Measurements from ENCODE around the gene RAD21L1. TPM values are rescaled to one million over a fixed set of nuclear protein-coding genes. Genes with fewer than 3 reads are reported as not detected.

Gene RAD21L1
- polyA plus RNA-seq, 1 donor from 2014 or later: not detected

DNA sequence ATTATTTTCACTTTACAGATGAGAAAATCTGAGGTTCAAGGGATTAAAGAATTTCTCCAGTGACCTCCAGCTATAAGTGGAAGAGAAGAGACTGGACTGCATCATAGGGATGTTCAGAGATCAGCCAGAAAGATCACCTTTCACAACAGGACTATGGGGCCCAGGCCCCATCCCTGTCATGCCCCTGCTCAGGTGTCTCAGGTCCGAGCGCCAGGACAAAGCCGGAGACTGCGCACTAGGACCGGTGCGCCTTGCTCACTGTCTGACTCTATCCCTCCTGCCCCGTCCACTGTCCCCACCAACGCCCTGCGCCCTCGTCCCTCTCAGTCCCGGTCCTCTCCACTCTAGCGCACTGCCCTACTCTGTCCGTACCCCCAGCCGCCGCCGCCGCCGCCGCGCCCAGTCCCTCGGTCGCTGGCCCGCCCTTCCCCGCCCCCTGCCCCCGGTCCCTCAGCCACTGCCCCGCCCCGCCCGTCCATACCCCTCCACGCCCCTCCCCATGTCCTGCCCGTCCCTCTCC lies 521 bp upstream of the RAD21L1 start:
- Histone ChIP-seq H3K9me2 (ENCODE audit: insufficient read depth, low read length) (no peaks in the 10 kb centered on the region), H3K4me2 (ENCODE audit: low read length) (peak overlapping the region; percentile 59), H2AFZ (ENCODE audit: low read depth, low read length) (peak overlapping the region; percentile 51), H3K4me3 (ENCODE audit: low read length) (peak overlapping the region; percentile 80), H3F3A (ENCODE audit: insufficient read depth, low read length, poor library complexity, severe bottlenecking) (no peaks in the 10 kb centered on the region), H3K36me3 (ENCODE audit: insufficient read depth, low read length) (no peaks in the 10 kb centered on the region), H3K27me3 (ENCODE audit: insufficient read depth, low read depth, low read length) (peaks cover 31% of the 10 kb centered on the region), H4K20me1 (ENCODE audit: insufficient read depth) (no peaks in the 10 kb centered on the region), H3K27ac (ENCODE audit: low read length) (no peak overlapping the region), H3K79me2 (replicated peaks; ENCODE audit: insufficient read depth, low read length) (no peaks in the 10 kb centered on the region), H3K9ac (ENCODE audit: low read length) (peak overlapping the region; percentile 61), H3K9me3 (ENCODE audit: low read length) (no peaks in the 10 kb centered on the region)
- TF ChIP-seq RAD21 (conservative IDR thresholded peaks at IDR 0.05) (no peak), EZH2 (IDR thresholded peaks at IDR 0.05; ENCODE audit: borderline replicate concordance, insufficient read depth, low read length, poor library complexity, severe bottlenecking) (no peak), EP300 (conservative IDR thresholded peaks at IDR 0.05; ENCODE audit: poor library complexity, severe bottlenecking) (no peak)

DNA sequence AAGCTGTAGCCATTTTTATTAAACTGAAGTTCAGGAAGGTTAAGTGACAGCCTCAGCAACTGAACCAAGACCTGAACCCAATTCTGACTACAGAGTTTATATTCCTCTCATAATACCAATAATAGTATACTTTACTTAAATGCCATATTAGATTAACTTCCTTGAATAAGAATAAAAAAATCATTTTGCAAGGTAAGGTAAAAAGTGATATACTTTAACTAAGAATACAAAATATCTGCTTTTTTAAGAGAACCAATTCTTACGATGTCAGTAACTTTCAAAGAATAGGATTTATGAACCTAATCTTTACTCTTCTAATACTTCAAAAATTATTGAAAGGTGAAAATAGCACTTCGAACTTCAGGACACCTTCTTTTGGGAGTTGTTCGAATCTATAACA lies 3.7 kb downstream of the RAD21L1 start:
- Histone ChIP-seq H3K9me2 (ENCODE audit: insufficient read depth, low read length) (no peaks in the 10 kb centered on the region), H3K36me3 (ENCODE audit: insufficient read depth, low read length) (no peaks in the 10 kb centered on the region), H3K9ac (ENCODE audit: low read length) (no peak overlapping the region), H3K27me3 (ENCODE audit: insufficient read depth, low read depth, low read length) (peaks cover 27% of the 10 kb centered on the region), H2AFZ (ENCODE audit: low read depth, low read length) (no peak overlapping the region), H3K9me3 (ENCODE audit: low read length) (no peaks in the 10 kb centered on the region), H3K27ac (ENCODE audit: low read length) (no peak overlapping the region), H3K4me3 (ENCODE audit: low read length) (no peak overlapping the region), H3K79me2 (replicated peaks; ENCODE audit: insufficient read depth, low read length) (no peaks in the 10 kb centered on the region), H3K4me2 (ENCODE audit: low read length) (no peak overlapping the region), H4K20me1 (ENCODE audit: insufficient read depth) (no peaks in the 10 kb centered on the region), H3F3A (ENCODE audit: insufficient read depth, low read length, poor library complexity, severe bottlenecking) (no peaks in the 10 kb centered on the region)
- TF ChIP-seq, protein P1, sequence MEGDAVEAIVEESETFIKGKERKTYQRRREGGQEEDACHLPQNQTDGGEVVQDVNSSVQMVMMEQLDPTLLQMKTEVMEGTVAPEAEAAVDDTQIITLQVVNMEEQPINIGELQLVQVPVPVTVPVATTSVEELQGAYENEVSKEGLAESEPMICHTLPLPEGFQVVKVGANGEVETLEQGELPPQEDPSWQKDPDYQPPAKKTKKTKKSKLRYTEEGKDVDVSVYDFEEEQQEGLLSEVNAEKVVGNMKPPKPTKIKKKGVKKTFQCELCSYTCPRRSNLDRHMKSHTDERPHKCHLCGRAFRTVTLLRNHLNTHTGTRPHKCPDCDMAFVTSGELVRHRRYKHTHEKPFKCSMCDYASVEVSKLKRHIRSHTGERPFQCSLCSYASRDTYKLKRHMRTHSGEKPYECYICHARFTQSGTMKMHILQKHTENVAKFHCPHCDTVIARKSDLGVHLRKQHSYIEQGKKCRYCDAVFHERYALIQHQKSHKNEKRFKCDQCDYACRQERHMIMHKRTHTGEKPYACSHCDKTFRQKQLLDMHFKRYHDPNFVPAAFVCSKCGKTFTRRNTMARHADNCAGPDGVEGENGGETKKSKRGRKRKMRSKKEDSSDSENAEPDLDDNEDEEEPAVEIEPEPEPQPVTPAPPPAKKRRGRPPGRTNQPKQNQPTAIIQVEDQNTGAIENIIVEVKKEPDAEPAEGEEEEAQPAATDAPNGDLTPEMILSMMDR (IDR thresholded peaks at IDR 0.05; ENCODE audit: poor library complexity, severe bottlenecking): no peak
- TF ChIP-seq EP300 (conservative IDR thresholded peaks at IDR 0.05; ENCODE audit: poor library complexity, severe bottlenecking) (no peak), SMC3 (conservative IDR thresholded peaks at IDR 0.05; ENCODE audit: poor library complexity) (no peak), TAF1 (IDR thresholded peaks at IDR 0.05; ENCODE audit: low read depth) (no peak), EZH2 (IDR thresholded peaks at IDR 0.05; ENCODE audit: borderline replicate concordance, insufficient read depth, low read length, poor library complexity, severe bottlenecking) (no peak), RAD21 (conservative IDR thresholded peaks at IDR 0.05) (no peak), POLR2AphosphoS5 (IDR thresholded peaks at IDR 0.05) (no peak), MXI1 (conservative IDR thresholded peaks at IDR 0.05; ENCODE audit: poor library complexity, severe bottlenecking) (no peak)
- TF ChIP-seq, protein P2, sequence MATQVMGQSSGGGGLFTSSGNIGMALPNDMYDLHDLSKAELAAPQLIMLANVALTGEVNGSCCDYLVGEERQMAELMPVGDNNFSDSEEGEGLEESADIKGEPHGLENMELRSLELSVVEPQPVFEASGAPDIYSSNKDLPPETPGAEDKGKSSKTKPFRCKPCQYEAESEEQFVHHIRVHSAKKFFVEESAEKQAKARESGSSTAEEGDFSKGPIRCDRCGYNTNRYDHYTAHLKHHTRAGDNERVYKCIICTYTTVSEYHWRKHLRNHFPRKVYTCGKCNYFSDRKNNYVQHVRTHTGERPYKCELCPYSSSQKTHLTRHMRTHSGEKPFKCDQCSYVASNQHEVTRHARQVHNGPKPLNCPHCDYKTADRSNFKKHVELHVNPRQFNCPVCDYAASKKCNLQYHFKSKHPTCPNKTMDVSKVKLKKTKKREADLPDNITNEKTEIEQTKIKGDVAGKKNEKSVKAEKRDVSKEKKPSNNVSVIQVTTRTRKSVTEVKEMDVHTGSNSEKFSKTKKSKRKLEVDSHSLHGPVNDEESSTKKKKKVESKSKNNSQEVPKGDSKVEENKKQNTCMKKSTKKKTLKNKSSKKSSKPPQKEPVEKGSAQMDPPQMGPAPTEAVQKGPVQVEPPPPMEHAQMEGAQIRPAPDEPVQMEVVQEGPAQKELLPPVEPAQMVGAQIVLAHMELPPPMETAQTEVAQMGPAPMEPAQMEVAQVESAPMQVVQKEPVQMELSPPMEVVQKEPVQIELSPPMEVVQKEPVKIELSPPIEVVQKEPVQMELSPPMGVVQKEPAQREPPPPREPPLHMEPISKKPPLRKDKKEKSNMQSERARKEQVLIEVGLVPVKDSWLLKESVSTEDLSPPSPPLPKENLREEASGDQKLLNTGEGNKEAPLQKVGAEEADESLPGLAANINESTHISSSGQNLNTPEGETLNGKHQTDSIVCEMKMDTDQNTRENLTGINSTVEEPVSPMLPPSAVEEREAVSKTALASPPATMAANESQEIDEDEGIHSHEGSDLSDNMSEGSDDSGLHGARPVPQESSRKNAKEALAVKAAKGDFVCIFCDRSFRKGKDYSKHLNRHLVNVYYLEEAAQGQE (IDR thresholded peaks at IDR 0.05; ENCODE audit: borderline replicate concordance): no peak

Data from neural cell (in vitro differentiated cells).